HS-5 (cell line): ENCODE data around the gene LINC00237.

Source experiments
- DNase-seq: peaks from one replicate; pipeline ENCODE4 v3.0.0-alpha.2; 2012; ENCODE audit warnings: low read depth

LINC00237 gene

DNA sequence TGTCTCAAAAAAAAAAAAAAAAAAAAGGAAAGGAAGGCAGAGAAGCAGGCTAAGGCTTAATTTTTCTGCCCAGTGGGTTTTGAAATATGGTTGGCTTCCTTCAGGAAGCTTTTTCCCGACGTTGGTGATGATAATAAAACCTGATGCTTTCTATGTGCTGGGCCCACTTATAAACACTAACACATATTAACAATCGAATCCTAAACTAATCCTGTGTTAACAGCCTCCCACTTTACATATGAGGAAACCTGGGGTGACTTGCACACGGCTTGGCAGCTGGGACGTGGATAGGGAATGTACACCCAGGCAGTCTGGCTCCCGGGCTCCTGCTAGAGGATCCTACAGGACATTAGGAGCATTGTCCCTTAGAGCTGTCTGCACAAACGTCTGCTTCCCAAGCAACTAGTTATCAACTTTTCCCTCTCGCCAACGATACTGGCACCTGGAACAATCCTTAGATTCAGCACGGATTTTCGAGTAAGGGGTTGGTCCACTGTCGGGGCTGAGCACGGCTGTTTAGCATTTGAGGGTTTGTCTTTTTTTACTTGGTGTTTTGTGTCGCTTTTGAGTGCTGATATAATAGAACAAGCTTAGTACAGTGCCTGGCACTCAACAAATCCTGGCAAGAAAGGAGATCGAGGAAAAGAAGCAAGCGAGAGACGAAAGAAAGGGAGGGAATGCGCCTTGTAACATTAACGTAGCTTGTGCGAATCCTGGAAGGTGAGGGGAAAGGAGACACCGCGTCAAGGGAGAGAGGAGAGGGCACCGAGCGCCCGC is 19.1 kb upstream of the LINC00237 start:
- no peak for DNase-seq

DNA sequence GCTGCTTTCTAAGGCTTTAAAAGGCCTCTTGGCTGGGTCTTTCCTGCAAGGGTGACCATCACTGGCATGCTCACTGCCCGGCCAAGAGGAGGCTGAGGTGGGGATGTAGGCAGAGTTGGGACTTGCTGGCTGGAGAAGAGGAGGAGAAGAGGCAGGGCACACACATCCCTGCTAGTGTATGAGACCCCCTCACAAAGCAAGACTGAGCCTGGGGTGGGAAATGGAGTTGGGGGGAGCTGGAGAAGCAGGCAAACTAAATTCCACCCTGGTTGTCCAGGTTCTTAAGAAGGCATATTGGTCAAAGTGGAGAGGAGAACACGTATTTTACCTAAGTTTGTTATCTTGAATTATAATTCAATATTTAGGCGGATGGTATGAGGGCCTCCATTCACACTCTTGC is 18.0 kb upstream of the LINC00237 start:
- DNase-seq, result no peak

- no peak for DNase-seq
These were observed 12.6 kb upstream of the LINC00237 start for GRCh38 chr20:21118782-21119181.

GRCh38 chr20:21118138-21118537 is 12.0 kb upstream of the LINC00237 start:
- no peak for DNase-seq

DNA sequence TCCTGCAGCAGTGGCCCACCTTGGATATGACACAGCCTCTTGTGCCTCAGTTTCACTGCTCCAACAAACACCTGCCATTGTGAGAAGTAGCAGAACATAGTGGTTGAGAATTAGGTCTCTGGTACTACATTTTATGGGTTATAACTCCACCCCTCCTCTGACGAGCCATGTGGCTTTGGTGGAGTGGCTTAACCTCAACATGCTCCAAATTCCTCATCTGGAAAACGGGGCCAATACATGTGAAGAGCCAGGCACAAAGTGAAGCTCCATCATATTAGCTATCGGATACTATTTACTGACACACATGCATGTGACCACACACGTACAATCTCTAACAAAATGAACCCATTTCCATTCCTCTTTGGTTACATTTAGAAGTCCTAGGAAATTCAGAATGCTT is 11.4 kb upstream of the LINC00237 start:
- DNase-seq, result no peak

- no peak for DNase-seq
These were observed 8.4 kb upstream of the LINC00237 start for GRCh38 chr20:21114584-21114983.

DNA sequence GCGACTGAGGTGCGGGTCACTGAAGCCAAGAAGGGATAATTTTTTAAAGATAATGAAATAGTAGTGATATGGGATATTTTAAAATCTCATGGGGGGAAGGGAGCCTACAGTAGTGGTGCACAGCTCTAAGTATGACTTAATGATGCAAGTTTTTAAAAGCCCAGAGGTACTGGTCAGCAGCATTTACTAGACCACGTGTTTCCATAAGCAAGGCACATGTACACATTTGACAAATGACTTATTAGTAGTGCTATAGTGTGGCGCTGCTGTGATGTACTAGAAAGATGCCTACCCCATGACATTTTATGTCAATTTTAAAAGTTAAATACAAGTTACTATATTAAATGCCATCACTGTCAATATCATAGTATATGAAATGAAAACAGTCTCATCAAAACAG is 7.5 kb upstream of the LINC00237 start:
- no peak for DNase-seq

DNA sequence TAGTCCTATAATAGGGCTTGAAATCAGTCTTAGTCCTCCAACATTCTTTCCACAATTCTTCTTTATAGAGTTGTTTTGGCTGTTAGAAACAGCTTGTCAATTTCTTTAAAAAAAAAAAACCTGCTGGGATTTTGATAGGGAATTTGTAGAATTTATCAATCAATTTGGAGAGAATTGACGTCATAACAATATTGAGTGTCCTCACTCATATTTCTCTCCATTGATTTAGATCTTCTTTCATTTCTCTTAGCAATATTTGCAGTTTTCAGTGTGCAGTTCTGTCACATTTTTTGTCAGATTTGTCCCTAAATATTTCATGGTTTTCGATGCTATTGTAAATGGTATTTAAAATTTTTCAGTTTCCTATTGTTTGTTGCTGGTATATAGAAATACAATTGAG is 5.3 kb upstream of the LINC00237 start:
- no peak for DNase-seq

DNA sequence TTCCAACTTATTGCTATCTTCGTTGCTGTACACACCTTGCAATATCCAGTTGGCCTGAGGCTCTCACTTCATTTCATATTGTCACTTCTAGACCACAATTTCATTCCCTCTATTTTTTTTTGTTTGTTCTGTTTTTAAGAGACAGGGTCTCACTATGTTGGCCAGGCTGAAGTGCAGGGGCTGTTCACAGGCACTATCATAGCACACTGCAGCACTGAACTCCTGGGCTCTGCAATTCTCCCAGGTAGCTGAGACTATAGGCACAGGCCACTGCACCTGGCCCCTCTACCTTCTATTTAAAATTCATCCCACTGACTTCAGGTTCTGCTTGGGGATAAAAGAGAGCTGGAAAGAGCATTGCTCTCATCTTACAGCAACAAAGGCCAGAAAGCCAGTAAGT is 4.7 kb upstream of the LINC00237 start:
- DNase-seq, result no peak

- no peak for DNase-seq
These were observed 3.0 kb upstream of the LINC00237 start for GRCh38 chr20:21109144-21109543.

GRCh38 chr20:21105429-21106170 is 558 bp downstream of the LINC00237 start:
- no peak for DNase-seq

- no peak for DNase-seq
These were observed 1.2 kb downstream of the LINC00237 start for GRCh38 chr20:21104921-21105320.

DNA sequence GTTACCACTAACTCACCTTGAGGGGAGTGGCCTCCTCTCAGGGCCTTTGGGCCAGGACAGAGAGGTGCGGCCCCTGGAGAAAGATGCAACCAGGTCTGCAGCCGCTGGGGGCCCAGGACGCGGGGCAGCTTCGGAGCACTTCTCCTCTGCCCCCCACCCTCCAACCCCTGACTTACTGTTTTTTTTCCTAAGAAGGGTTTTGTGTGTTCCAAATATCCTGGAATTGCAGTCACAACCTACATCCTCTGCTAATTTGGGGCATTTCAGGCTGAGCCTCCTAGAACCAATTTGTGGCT is 1.7 kb downstream of the LINC00237 start:
- no peak for DNase-seq

DNA sequence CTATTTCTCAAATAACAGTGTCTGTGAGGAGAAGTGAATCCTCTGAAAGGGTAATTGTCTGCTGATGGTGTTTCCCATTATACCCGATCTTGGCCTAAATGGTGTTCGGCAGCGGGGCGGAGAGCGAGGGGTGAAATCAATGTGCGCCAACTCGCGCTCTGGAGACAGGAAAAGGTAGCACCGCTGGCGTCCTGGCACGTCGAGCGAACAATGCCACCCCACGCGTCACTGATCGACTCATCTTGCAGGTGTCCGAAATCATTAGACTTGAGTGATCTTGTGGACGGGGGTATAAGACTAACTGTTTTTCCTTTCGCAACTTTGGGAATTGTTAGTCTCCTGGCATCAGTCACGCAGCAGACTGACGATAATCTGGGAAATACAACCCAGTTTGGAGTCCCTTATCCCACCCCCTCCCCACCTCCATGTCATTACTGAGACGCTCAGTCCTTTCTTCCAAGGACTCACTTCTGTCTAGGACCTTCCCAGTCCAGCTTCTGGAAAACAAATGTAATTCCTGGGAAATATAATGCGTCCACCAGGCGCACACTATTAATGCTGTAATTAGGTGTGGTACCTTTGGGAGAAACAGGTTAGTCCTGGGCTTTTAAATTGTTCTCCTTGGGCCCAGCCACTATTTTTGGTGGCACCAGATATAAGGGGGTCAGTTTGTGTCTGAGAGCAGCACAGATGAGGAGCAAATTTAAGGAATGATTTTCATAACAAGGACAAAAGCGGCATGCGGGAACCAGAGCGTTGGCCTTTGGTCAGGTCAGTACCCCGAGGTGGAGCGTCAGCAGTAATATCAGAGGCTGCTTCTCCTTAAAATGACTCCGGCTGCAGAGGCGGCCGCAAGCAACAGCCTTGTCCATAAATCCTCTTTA is 2.3 kb downstream of the LINC00237 start:
- DNase-seq, result no peak

- no peak for DNase-seq
These were observed 3.4 kb downstream of the LINC00237 start for GRCh38 chr20:21102603-21103311.

GRCh38 chr20:21101932-21102575 is 4.1 kb downstream of the LINC00237 start:
- DNase-seq, result no peak

DNA sequence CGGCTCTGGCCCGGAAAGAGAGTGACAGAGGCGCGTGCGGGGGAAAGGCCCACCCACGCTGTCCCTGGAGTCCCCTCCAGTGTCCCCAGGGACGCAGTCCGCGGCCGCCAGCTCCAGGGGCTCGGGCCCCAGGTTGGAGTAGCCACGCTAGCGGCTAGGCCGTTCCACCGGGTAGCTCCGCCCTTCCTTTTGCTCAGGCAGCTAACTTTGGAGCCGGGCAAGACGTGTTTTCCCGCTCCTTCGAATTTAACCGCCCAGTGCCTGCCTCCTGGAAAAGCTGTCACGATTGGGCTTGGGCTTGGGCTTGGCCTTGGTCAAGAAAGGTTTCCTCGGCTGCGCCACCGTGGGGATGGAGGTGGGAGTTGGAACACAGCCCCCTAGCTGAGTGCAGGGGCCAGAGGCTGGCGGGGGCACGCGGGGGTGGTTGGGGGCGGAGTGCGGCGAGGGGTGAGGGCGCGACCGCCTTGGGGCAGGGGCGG is 4.7 kb downstream of the LINC00237 start:
- no peak for DNase-seq

DNA sequence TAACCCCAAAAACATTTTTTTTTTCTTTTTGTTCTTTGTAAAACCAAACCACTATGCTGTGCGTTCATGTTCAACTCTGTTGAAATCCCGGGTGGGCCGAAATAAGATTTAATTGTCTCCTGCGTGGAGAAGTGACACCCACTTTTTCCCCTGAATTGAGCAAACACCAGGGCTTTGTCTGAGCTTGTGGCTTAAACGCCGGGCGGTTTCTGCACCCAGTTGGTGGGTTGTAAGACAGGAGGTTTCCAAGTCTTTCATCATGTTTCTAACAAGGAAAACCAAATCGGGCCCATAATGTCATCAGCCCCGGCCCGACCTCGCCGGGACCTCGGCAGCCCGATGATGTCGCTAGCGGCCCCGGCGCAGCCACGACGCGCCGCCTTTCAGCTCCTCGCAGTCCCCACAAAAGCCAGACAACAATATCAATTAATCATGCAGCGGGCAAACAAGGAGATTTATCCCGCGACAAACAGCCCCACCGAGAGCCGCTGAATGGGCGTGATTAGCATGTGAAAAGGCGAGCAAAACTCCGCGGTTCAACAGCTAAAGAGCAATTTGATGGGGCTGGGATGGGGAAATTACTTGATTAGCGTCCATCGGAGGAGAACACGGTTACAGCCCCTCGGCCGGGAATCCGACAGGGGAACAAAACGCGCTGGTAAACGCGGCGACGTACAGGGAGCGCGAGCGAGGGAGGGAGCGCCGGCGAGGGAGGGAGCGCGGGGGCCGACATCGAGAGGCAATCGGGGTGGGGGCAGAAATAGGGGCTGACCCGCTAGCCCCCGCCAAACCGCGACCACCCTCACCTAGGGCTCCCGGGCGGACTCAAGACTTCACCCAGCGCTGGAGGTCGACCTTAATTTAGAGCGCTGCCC is 5.3 kb downstream of the LINC00237 start:
- DNase-seq, result no peak

DNA sequence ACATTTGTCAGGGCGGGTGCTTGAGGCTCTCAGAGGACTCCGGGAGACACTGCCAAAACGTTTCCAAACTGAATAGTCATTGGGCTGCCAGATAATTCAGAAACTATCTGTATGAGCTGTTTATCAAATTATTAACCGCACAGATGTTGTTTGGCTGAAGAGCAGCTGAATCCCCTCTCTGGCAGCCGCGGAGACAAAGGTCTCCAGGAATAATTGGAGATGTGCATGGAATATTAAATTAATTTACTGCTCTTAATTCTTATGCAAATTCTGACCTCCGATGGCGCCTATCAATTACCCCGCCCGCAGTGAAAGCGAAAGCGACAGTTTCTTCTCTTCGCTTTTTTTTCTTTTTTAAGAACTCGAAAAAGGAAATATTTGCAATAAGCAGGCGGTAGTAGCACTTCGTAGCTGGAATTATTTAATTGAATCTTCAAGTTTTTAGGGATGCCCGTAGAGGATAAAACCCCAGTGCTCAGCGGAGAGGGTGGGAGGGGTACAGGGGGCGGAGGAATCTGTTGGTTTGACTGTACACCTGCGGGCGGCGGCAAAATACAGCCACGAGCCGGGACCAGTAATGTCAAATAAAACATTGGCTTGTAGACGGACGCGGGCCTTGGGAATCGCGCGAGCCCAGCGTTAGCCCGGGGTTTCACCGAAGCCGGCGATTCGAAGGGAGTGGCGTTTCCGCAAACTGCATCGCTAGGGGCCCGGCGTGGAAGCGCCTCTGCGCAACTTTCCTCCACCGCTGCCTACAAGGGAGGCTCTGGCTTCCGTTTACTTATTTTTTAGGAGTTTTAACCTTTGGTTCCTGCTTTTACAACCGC is 6.2 kb downstream of the LINC00237 start:
- no peak for DNase-seq
